CD4-positive, alpha-beta T cell treated with Interleukin-12 subunit alpha and Interleukin-12 subunit beta, for 1 hour (primary cell): ENCODE data around the gene CDKL5.
"Not testable (repeated sequence)": the region's sequence is repeated elsewhere in the genome, so short reads cannot be mapped to it uniquely, and the experiment has no call there.

Experiments
- DNase-seq: peaks from one replicate; pipeline ENCODE4 v3.0.0-alpha.2; 2020

CDKL5 gene

DNA sequence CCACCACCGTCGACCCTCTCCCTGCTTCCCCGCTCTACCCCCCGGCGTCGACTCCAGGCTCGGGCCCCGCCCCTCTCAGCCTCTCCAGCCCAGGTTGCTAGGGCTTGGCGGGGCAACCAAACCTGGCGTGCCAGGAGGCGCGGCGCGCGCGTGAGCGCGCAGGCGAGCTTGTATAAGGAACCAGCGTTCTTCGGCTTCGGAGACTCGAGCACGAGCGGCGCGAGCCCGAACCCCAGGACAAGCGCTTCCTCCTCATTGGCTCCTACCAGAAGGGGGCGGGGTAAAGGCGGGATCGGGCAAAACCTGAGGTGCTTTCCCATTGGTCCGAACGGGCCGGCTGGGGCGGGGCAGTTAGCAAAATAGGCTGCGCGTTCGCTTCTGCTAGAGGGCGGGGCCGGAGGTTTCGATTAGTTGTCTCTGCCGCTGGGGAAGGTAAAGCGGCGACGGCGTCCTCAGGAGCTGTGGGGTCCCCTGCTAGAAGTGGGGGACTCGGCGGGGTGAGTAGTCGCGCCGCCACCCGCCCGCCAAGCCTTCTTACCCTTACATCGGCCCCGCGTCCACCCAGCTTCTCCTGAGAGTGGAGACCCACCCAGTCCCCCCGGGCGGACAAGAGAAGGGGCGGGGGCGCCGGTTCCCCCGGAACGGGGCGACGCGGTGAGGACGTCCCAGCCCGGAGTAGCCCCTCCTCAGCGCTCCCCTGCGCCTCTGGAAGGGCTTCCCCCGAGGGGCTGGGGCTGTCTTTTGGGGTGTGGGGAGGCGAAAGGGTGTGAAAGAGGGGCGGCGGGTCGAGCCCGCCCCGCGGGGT is at the start of gene CDKL5:
CDKL5 (plus strand) TSS at position 410 of the 805 bp plus-strand sequence. CDS start 81,489 bp downstream, outside the sequence.
- peak; percentile 96 for DNase-seq

- DNase-seq = peak; percentile 36
Measured at GRCh38 chrX:18377796-18378195, 47.6 kb upstream of the CDKL5 start.

GRCh38 chrX:18389966-18390365 is 35.4 kb upstream of the CDKL5 start:
- no peak for DNase-seq

GRCh38 chrX:18390941-18391538 is 34.4 kb upstream of the CDKL5 start:
- peak; percentile 63 for DNase-seq

- no peak for DNase-seq
Measured at GRCh38 chrX:18394477-18394876, 30.9 kb upstream of the CDKL5 start.

- DNase-seq = no peak
Measured at GRCh38 chrX:18401848-18402213, 23.6 kb upstream of the CDKL5 start.

DNA sequence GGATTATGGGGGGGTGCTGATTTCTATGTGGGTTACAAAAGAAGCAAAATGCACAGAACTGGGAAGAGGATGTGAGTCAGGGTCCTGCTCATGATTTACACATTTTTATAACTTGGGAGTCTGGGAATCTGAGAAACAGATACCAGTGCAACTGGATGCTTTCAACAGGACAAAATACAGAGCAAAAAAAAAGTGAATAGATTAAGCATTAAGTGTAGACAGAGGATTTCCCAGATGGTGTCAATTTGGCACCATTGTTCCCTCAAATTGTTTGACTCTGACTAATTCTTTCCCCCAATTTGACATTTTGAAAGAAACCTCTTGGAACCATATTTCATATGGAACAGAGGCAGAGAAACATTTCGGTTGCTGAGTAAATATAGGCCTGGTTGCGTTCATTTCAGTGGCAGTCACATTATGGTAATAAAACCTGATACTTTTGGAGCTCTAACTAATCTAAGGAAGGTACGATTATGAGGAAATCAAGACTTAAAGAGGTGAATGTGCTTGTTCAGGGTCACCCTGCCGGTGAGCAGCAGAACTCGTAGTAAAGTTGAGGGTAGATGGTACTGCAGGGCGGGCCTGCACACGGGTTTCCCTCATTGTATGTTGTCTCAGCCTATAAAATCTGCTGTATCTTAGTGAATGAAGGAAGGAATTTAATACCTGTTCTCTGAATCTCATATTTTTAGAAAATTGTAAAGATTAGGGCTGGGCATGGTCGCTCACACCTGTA is 18.7 kb upstream of the CDKL5 start:
- no peak for DNase-seq

GRCh38 chrX:18410038-18410437 is 15.4 kb upstream of the CDKL5 start:
- no peak for DNase-seq

GRCh38 chrX:18415386-18415785 is 10.0 kb upstream of the CDKL5 start:
- DNase-seq = no peak

DNA sequence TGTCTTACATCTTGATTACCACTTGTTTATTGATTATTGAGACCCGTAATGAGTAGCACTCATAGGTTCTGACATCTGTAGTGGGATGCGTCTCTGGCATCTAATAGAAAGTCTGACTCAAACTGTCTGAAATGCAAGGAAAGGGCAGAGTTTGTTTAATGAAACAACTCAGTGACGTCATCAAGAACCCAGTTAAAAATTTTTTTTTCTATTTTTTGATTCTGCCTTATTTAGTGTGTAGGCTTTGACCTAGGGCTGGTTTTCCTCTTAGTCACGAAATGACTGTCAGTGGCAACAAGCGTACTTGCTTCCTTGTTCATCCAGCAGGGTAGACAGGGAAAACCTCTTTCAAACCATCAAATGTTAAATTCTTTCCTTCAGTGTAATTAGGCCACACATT is 3.1 kb upstream of the CDKL5 start:
- no peak for DNase-seq

DNA sequence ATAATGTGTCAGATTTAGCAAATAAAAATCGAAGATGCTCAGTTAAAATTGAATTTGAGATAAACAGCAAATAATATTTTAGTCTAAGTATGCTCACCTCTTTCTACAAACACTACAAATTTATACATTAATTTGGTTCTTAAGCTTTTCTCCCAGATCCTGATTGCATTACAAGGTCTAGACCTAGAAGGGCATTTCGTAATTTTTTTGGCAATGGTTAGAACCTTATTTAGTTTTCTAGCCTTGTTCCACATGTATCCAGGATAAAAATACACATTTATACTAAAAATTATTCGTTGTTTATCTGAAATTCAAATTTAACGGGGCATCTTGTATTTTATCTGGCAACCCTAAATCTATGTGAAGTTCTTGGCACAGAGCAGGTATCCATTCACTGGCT is 2.5 kb upstream of the CDKL5 start:
- no peak for DNase-seq

DNA sequence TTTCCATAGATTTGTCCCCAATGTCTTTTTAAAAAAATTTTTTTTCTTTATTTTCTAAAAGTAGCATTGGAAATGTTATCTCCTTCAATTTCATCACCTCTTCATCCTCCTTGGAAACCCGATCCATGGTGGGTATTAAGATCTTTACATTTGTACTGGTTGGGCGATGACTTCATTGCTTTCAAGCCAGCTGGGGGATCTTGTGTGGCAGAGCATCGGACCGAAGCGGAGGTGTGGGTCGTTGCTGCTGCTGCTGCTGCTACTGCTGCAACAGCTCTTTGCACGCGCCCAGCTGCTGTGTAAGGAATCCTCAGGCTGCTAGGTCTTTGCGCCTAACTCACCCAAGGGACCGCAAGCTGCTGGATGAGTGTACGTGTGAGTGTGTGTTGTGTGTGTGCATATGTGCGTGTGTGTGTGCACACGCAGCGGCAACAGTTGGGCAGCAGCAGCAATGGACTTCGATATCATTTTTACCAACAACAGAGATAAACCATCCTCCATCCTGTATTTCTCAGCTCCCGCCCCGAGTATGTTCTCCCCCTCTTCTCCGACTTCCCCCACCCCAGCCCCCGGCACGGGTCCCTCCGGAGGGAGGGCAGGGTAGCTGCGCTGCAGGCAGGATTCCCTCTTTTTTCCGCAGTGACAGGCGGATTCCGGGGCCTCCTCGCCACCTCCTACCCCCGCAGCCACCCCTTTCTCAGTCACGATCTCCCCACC is 768 bp upstream of the CDKL5 start:
- peak; percentile 19 for DNase-seq

DNA sequence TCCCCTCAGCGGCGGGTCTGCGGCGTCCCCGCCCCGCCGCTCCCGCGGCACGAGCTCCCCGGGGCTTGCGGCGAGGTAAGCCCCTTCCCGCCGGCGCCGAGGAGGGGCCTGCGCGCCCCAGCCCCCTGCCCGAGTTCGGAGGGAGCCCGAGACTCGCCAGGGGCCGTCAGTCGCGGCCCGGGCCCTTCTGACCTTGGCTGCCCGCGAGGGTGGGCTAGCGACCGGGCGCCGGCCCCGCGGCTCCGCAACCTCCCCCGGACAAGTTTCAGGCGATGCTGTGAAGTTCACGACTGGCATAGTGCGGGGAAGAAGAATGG is 554 bp downstream of the CDKL5 start:
- DNase-seq = no peak

- DNase-seq = no peak
Measured at GRCh38 chrX:18428006-18428405, 2.6 kb downstream of the CDKL5 start.

DNA sequence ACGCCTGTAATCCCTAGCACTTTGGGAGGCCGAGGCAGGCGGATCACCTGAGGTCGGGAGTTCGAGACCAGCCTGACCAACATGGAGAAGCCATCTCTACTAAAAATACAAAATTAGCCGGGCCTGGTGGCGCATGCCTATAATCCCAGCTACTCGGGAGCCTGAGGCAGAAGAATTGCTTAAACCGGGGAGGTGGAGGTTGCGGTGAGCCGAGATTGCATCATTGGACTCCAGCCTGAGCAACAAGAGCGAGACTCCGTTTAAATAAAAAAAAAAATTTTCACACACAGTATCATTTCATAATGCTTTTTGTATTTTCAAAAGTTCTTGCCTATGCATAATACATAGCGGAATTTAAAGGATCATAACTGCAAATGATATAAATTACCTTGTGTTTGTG is 7.9 kb downstream of the CDKL5 start:
- not testable (repeated sequence) for DNase-seq

DNA sequence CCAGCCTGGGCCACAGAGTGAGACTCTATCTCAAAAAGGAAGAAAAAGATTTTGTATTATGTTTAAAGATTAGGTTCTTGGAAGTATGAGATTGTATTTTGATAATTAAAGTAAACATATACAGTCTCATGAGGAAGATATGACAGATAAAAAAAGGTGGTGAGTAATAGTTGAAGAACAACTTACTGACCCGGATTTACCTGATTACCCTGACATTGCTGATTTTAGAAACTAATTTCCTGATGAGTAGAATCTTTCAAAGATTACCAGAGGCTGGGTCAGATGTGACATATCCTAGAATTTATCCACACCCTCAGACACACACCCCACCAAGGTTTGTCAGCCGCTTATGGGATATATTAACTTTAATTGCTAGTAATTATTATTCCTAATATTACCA is 9.5 kb downstream of the CDKL5 start:
- DNase-seq = no peak

DNA sequence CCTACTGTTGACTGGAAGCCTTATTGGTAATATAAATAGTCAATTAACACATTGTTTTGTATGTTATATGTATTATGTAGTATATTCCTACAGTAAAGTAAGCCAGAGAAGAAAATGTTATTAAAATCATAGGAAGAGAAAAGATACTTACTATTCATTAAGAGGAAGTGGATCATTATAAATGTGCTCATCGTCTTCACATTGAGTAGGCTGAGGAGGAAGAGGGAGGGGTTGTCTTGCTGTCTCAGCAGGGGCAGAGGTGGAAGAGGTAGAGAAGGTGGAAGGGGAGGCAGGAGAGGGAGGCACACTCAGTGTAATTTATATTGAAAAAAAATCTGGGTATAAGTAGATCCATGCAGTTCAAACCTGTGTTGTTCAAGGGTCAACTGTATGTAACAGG is 10.6 kb downstream of the CDKL5 start:
- no peak for DNase-seq

GRCh38 chrX:18440835-18441234 is 15.4 kb downstream of the CDKL5 start:
- DNase-seq = no peak

DNA sequence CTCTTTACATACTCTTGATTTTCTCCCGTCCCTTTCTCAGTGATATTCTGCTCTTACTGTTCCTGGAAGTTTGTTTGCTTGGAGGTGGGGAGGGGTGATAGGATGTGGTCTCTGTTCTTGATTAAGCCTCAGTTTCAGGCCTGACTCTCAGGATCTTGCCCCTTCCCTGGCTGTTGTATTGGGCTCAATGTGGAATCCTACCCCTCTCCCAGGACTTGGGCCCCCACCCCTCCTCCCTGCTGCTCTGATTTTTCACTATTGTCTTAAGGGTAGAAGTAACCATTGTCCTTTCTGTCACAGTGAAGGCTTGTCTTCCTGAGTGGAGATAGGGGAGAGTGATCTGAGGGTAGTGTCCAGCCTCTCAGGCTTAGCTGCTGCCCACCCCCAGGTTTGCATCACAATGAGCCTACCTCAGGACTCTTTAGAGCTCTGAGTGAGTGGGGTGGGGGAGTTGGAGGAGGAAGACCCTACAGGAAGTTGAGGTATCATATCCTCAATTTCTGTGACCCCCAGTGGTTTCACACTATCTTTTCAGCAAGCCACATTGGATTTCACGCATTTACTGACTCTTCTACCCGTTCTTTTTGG is 16.5 kb downstream of the CDKL5 start:
- no peak for DNase-seq

DNA sequence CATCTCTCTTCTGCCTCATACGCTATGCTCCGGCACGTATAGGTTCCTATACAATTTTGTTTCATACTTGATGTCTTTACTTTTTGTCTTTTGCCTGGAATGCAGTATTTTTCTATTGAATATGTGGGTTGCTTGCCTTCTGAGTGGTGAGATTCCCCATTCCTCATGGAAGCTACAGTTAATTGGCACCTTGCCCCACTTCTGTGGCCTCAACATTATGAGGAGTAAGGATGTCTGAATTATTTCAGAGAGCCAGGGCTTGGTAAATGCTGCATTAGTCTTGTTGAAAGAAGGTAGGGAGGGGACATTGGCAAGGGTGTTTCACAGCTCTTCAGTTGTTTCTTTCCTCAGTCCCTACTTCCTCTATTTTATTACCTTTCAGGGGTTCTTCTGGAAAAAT is 23.0 kb downstream of the CDKL5 start:
- no peak for DNase-seq

GRCh38 chrX:18449236-18449635 is 23.8 kb downstream of the CDKL5 start:
- DNase-seq = no peak

GRCh38 chrX:18455384-18455783 is 30.0 kb downstream of the CDKL5 start:
- DNase-seq = no peak

DNA sequence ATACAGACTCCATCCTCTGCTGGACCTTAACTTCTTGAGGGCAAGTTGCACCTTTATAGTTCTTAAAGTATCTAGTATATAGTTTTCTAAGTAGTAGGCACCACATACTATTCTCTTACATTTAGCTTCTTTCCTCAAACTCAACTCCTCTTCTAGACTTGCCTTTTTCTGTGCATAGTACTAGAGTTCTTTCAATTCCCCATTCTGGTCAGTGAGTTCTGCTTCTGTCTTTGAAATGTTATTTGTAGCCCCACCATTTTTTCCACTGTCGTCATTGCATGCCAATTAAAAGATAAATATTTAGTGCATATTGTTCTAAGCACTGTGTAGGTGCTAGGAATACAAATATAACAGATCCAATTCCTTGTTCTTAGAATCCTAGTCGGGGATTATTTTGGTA is 31.6 kb downstream of the CDKL5 start:
- DNase-seq = no peak
